Activated CD4-positive, CD25-positive, alpha-beta regulatory T cell treated with anti-CD3 and anti-CD28 coated beads, Interleukin-2, amount 50 U/mL, for 16 hours (primary cell): ENCODE results near the gene PAK1.

ENCODE experiments used
- DNase-seq: peaks from one replicate; pipeline ENCODE4 v3.0.0-alpha.2; 2020; ENCODE audit warnings: low read depth, low spot score

PAK1 gene

DNA sequence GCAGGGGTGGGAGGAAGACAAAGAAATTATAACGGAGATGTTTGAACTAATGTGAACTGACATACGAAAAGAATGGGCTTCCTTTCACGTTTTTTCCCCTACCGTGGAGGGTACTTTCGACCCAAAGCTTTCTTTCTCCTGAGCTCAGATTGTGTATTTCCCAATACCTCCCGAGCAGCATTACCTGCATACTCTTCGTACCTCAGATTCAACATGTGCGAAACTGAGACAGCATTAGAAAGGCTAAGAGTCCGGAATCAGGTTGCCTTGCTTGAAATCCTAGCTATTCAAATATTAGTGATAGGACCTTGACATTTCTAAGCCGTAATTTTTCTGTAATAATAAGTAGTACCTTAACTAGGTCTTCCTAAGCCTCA is 778 bp upstream of the PAK1 start:
- DNase-seq, result no peak

- DNase-seq, result no peak
These were observed 698 bp downstream of the PAK1 start for GRCh38 chr11:77472991-77473800.

DNA sequence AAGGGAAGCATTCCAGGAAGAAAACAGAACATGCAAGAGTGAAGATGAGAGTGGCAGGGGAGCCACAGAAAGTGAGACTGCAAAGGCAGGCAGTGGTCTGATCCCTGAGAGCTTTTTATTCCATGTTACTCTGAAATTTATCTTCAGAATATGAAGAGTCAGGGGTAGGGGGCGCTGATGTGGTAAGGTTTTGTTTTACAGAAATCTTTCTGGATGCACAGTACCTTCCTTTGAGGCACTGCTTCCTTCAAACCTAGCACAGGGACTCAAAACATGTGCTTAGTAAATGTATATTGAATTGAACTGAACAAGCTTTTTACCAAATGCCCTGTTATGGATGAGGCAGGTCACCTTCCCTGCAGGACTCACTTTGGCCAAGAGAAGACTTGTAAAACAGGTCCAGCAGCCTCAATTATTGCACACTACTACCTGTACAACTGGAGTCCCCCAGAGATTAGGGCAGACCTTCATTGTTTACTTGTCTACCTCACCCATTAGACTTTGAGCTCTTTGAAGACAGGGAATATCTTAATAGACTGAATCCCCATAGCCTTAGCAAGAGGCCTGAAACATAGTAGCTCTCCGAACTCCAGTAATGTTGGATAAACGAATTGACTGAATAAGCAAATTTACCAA is 2.2 kb downstream of the PAK1 start:
- no peak for DNase-seq

GRCh38 chr11:77470971-77471370 is 2.9 kb downstream of the PAK1 start:
- DNase-seq, result no peak

DNA sequence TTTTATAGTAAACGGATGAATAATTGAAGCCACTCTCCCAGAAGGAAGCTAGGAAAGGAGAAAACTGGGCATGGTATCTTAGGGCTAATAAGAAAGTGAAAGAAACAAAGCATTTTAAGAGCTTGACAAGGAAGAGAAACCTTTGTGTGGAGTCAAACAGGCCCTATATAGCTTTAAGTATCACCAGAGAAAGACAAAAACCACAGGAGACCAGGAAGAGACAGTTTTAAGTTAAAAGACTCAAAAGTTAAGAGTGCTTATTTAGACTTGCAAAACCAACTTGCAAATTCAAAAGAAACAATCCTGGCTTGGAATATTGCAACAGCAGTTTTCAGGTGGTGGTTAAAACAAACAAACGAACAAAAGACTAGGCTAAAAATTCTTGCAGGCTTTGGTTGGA is 3.4 kb downstream of the PAK1 start:
- DNase-seq, result no peak

DNA sequence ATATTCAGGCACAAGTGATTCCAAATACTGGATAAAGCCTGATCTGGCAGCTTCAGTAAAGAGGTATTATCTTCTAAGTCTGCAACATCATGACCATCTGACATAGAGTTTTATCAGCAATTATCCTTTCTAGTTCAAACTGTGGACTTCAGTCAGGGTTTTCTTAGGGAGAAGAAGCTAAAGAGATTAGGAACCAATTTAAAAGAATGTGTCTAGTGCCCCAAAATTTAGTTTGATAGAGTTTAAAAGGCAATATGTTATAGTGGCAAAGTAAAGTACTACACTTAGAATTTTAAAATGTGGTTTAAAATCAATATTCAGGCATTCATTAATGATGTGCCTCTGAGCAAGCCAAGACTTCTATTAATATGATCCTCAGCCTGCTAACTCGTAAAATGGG is 5.4 kb downstream of the PAK1 start:
- DNase-seq, result no peak

DNA sequence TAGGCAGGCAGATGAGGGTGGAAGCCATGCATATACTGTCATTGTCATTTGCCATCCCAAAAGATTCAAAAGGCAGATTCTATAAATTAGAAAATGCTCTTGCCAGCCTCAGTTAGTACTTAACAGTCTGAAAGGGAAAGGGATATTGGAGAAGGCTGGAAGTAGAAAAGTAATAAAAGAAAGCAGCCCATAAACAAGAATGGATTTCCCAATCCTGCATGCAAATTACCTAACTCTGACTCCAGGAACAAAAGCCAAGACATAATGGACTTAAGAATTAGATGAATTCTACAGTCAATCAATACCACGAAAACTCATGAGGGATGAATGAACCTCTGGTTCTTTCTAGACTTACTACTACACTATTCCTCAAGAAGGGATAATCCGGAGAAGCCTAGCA is 5.9 kb downstream of the PAK1 start:
- DNase-seq, result no peak

DNA sequence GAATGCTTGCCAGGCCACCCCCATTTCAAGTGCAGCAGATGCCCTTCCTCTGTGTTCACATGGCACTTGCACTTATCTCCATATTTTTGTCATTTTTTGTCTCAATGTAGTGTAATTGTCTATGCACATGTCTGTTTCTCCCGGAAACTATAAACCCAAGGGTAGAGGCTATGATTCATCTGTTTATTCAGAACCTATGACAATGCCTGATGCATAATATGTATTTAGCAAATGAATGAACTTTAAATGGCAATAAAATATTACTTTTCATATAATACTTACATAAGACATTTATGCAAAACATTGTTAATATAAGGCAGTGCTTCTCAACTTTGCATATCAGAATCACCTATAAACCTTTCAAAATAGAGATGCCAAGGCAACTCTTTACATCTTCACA is 6.7 kb downstream of the PAK1 start:
- DNase-seq, result no peak

- DNase-seq, result no peak
These were observed 16.6 kb downstream of the PAK1 start for GRCh38 chr11:77457340-77457739.

GRCh38 chr11:77455740-77456139 is 18.2 kb downstream of the PAK1 start:
- DNase-seq, result no peak

- no peak for DNase-seq
These were observed 18.8 kb downstream of the PAK1 start for GRCh38 chr11:77454867-77455655.

GRCh38 chr11:77450227-77450626 is 23.7 kb downstream of the PAK1 start:
- DNase-seq, result no peak

- no peak for DNase-seq
These were observed 24.1 kb downstream of the PAK1 start for GRCh38 chr11:77449784-77450183.

- DNase-seq, result no peak
These were observed 24.8 kb downstream of the PAK1 start for GRCh38 chr11:77449060-77449521.

DNA sequence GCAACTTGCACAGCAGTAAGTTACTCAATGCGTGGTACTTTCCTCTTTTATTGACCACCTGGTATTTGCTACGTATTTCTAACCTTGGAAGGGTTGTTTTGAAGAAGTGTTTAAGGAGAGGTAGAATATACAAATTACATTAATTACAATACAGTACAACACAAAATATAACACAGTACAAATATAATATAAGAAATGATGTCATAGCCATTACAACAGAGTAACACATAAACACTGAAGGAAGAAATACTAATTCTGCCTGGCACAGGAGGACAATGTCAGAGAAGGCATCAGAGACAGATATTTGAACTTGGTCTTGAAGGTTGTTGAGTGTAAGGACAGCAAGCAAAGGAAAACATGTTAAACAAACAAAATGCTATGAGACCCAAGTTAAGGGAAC is 25.6 kb downstream of the PAK1 start:
- DNase-seq, result no peak

DNA sequence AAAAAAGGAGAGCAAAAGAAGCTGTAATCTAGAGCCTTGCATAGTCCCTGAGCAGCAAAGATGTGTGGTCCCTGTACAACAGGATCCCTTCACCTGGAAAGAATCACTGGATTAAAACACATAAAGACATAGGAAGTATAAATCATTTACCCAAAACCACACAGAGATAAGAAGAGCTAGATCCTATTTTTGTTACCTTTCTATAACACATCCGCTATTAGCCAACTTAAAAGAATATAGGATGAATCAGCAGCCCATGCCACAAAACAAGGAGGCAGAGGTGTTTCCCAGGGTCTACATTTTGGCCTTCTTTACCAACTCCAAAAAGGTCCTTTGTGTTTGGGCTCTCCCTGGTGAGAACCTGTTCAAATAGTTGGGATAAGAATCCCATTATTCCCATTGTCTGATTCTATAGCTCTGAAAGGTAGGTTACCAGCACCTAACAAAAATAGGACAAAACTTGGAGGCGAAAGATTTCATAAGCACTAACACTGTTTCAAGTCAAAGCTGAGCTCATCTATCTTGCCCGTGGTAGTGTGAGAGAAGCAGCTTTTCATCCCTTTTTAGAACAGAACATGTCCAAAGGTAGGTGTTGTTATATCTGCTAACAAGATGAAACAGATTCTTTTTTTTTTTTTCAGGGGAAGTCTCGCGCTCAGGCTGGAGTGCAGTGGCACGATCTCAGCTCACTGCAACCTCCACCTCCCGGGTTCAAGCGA is 26.8 kb downstream of the PAK1 start:
- DNase-seq, result no peak

- DNase-seq, result no peak
These were observed 29.6 kb downstream of the PAK1 start for GRCh38 chr11:77444261-77444660.

DNA sequence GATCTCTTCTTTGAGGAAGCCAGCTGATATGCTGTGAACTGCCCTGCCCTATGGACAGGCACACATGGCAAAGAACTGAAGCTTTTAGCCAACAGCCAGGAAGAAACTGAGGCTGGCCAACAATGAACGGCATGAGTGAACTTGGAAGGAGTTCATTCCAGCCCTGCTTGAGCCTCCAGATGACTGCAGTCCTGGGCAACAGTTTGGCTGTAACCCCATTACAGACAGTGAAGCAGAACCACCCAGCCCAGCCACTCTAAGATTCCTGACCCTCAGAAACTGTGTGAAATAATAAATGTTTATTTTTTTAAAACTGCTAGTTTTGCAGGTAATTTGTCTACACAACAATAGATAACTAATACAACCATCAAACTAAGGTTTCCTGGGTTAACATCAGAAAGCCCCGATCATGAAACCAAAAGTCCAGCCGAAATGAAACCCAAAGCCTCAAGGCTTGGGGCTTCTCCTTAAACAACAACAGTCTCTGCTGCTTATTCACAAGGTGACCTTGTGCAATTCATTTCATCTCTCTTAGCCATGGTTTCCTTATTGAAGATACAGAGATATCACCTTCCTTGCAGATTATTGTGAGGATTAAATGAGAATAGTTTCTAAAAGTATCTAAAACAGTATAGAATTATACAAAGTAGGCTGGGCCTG is 31.4 kb downstream of the PAK1 start:
- no peak for DNase-seq

GRCh38 chr11:77441426-77441825 is 32.5 kb downstream of the PAK1 start:
- no peak for DNase-seq

- no peak for DNase-seq
These were observed 33.2 kb downstream of the PAK1 start for GRCh38 chr11:77440678-77441077.

DNA sequence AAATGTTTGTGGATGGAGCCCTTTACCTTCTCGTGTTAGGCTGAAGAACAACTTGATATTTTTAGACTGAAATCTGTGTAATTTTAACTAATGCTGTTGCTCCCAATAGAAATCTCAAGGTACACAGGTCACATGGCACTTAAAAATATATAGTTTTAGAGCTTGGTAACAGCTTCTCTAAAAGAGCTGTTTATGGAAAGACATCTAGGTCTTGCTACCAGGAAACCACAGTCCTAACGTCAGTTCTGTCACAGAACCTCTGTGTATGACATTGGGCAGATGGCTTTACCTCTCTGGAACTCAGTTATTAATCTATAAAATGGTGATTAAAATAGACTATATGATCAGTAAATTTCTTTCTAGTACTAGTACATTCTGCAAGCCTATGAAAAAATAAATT is 35.4 kb downstream of the PAK1 start:
- no peak for DNase-seq
